ENCODE data around the gene RMDN3.

The RMDN3 gene

GRCh38 chr15:40785814-40786213, 30.8 kb upstream of the RMDN3 start:
- TF ChIP-seq ZNF8 (CRISPR knock-in tag; IDR thresholded peaks at IDR 0.05) (no peak), ZFP30 (CRISPR knock-in tag; IDR thresholded peaks at IDR 0.05) (no peak), ZC3H10 (CRISPR knock-in tag; IDR thresholded peaks at IDR 0.05) (no peak), ZFP3 (CRISPR knock-in tag; IDR thresholded peaks at IDR 0.05) (no peak), ESRRG (CRISPR knock-in tag; IDR thresholded peaks at IDR 0.05) (no peak), PATZ1 (CRISPR knock-in tag; IDR thresholded peaks at IDR 0.05; ENCODE audit: borderline replicate concordance) (no peak), POU6F1 (CRISPR knock-in tag; IDR thresholded peaks at IDR 0.05; ENCODE audit: borderline replicate concordance, low read depth) (no peak)
- ATAC-seq, result no peak

GRCh38 chr15:40785164-40785563, 30.1 kb upstream of the RMDN3 start:
- ATAC-seq, result no peak
- TF ChIP-seq POU6F1 (CRISPR knock-in tag; IDR thresholded peaks at IDR 0.05; ENCODE audit: borderline replicate concordance, low read depth), result no peak

GRCh38 chr15:40782609-40783227, 27.7 kb upstream of the RMDN3 start:
- TF ChIP-seq GLIS3 (CRISPR knock-in tag; IDR thresholded peaks at IDR 0.05), result no peak
- no peak for TF ChIP-seq CREB5 (CRISPR knock-in tag; IDR thresholded peaks at IDR 0.05; ENCODE audit: low read depth)
- no peak for TF ChIP-seq ZNF565 (CRISPR knock-in tag; conservative IDR thresholded peaks at IDR 0.05; ENCODE audit: low read depth)
- no peak for TF ChIP-seq CSDC2 (CRISPR knock-in tag; IDR thresholded peaks at IDR 0.05)
- no peak for TF ChIP-seq ZNF8 (CRISPR knock-in tag; IDR thresholded peaks at IDR 0.05)
- TF ChIP-seq POU6F1 (CRISPR knock-in tag; IDR thresholded peaks at IDR 0.05; ENCODE audit: borderline replicate concordance, low read depth), result no peak
- TF ChIP-seq ESRRG (CRISPR knock-in tag; IDR thresholded peaks at IDR 0.05), result no peak
- no peak for TF ChIP-seq PPARA (CRISPR knock-in tag; IDR thresholded peaks at IDR 0.05; ENCODE audit: borderline replicate concordance)
- no peak for TF ChIP-seq PATZ1 (CRISPR knock-in tag; IDR thresholded peaks at IDR 0.05; ENCODE audit: borderline replicate concordance)
- TF ChIP-seq RARB (CRISPR knock-in tag; IDR thresholded peaks at IDR 0.05), result no peak
- TF ChIP-seq SNAI2 (CRISPR knock-in tag; IDR thresholded peaks at IDR 0.05), result no peak
- no peak for TF ChIP-seq ZFP3 (CRISPR knock-in tag; IDR thresholded peaks at IDR 0.05)
- TF ChIP-seq ISL1 (CRISPR knock-in tag; IDR thresholded peaks at IDR 0.05), result no peak
- TF ChIP-seq TCF4 (CRISPR knock-in tag; IDR thresholded peaks at IDR 0.05; ENCODE audit: borderline replicate concordance), result no peak
- no peak for TF ChIP-seq BACH2 (CRISPR knock-in tag; IDR thresholded peaks at IDR 0.05; ENCODE audit: borderline replicate concordance)
- TF ChIP-seq ZFP30 (CRISPR knock-in tag; IDR thresholded peaks at IDR 0.05), result no peak
- peak; percentile 93 for ATAC-seq
